SH-SY5Y (cell line): Measurements from ENCODE around the gene STAC.

ENCODE experiments used
- GATA2 ChIP-seq: IDR thresholded peaks from 2 replicates; pipeline ENCODE4 v1.6.1; 2011; ENCODE audit warnings: mild to moderate bottlenecking, low read depth, low read length
- GATA3 ChIP-seq: IDR thresholded peaks from 2 replicates; pipeline ENCODE4 v1.6.1; 2011; ENCODE audit warnings: low read depth, mild to moderate bottlenecking, low read length, moderate library complexity

DNA sequence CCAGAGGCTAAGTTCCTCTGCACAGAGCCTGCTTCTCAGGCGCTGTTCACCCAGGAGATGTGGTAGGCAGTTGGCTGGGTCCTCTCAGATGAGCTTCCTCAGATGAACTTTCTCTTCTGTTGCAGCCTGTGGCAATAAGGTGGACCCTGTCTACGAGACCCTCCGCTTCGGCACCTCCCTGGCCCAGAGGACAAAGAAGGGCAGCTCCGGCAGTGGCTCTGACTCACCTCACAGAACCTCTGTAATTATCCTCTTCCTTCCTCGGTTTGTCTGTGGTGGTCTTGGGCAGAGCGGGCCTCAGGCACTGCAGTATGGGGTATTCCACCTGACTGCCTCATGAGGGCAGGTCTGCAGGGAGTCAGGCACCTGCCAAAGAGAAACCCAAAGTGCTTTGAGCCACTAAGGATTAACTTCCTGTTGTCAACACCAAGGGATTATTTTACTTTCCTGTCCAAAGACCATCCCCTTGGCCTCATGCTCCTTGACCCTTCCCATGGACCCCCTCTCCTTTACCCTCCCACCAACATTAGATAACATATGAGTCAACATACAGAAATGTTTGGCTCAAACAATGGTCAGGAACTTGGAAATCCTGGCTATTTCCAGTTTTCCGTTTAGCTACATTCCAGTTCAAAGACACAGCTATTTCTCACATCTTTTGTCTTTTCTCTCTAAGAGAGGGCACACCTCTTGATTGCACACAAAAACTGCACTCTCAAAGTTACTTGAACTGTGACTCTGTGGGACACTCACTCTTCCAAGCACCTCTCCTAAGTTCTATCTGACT is 105.9 kb downstream of the STAC start:
- TF ChIP-seq GATA2 (no peak), GATA3 (no peak)
